ENCODE data around the gene RABAC1.

- TF ChIP-seq CTCF (IDR thresholded peaks at IDR 0.05; ENCODE audit: insufficient read depth, low read length) = no peak
- TF ChIP-seq, protein P1, sequence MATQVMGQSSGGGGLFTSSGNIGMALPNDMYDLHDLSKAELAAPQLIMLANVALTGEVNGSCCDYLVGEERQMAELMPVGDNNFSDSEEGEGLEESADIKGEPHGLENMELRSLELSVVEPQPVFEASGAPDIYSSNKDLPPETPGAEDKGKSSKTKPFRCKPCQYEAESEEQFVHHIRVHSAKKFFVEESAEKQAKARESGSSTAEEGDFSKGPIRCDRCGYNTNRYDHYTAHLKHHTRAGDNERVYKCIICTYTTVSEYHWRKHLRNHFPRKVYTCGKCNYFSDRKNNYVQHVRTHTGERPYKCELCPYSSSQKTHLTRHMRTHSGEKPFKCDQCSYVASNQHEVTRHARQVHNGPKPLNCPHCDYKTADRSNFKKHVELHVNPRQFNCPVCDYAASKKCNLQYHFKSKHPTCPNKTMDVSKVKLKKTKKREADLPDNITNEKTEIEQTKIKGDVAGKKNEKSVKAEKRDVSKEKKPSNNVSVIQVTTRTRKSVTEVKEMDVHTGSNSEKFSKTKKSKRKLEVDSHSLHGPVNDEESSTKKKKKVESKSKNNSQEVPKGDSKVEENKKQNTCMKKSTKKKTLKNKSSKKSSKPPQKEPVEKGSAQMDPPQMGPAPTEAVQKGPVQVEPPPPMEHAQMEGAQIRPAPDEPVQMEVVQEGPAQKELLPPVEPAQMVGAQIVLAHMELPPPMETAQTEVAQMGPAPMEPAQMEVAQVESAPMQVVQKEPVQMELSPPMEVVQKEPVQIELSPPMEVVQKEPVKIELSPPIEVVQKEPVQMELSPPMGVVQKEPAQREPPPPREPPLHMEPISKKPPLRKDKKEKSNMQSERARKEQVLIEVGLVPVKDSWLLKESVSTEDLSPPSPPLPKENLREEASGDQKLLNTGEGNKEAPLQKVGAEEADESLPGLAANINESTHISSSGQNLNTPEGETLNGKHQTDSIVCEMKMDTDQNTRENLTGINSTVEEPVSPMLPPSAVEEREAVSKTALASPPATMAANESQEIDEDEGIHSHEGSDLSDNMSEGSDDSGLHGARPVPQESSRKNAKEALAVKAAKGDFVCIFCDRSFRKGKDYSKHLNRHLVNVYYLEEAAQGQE (IDR thresholded peaks at IDR 0.05; ENCODE audit: insufficient replicate concordance, low read depth) = no peak
These were observed 48.7 kb downstream of the RABAC1 start for GRCh38 chr19:41910240-41910991.

Measured in HL-60 (cell line).